OCI-LY1 (cell line): Measurements from ENCODE around the gene SYT1.

Experiments used
- H2AFZ ChIP-seq: fragments of 200-600 bp; sonication (generic), shearing (Covaris generic); 2 replicates; pipeline ENCODE4 v1.6.0; 2014; ENCODE audit warnings: antibody characterized with exemption, mild to moderate bottlenecking, low read length
- H3F3A ChIP-seq: fragments of 200-600 bp; sonication (generic), shearing (Covaris generic); 2 replicates; pipeline ENCODE4 v1.6.0; 2014; ENCODE audit warnings: mild to moderate bottlenecking, antibody characterized with exemption, low read length, moderate library complexity; ENCODE audit not compliant: insufficient read depth
- H3K27ac ChIP-seq: fragments of 200-600 bp; sonication (generic); 2 replicates; pipeline ENCODE4 v1.5.1; 2014; ENCODE audit warnings: low read length, mixed run types, mild to moderate bottlenecking, low read depth; ENCODE audit not compliant: poor library complexity, severe bottlenecking
- H3K27me3 ChIP-seq: fragments of 200-600 bp; sonication (generic); 2 replicates; pipeline ENCODE4 v1.6.0; 2014; ENCODE audit warnings: antibody characterized with exemption, mild to moderate bottlenecking, low read length, moderate library complexity; ENCODE audit not compliant: insufficient read depth
- H3K36me3 ChIP-seq: fragments of 200-600 bp; sonication (generic); 2 replicates; pipeline ENCODE4 v1.6.1; 2014; ENCODE audit warnings: mild to moderate bottlenecking, antibody characterized with exemption, low read length, moderate library complexity, mixed read lengths; ENCODE audit not compliant: insufficient read depth
- H3K4me1 ChIP-seq: fragments of 200-600 bp; sonication (generic); 2 replicates; pipeline ENCODE4 v1.5.1; 2014; ENCODE audit warnings: mild to moderate bottlenecking, low read length, moderate library complexity; ENCODE audit not compliant: insufficient read depth, severe bottlenecking
- H3K4me2 ChIP-seq: fragments of 200-600 bp; sonication (generic), shearing (Covaris generic); 2 replicates; pipeline ENCODE4 v1.6.1; 2014; ENCODE audit warnings: low read length
- H3K4me3 ChIP-seq: fragments of 200-600 bp; sonication (generic); 2 replicates; pipeline ENCODE4 v1.5.1; 2014; ENCODE audit warnings: low read length, low read depth, mild to moderate bottlenecking, mixed read lengths; ENCODE audit not compliant: poor library complexity, severe bottlenecking
- H3K79me2 ChIP-seq: fragments of 200-600 bp; shearing (Covaris generic); 2 replicates; pipeline ENCODE4 v1.6.1; 2016; ENCODE audit warnings: mixed run types, low read length, mixed read lengths; ENCODE audit not compliant: insufficient read depth
- H3K9ac ChIP-seq: fragments of 200-600 bp; sonication (generic), shearing (Covaris generic); 2 replicates; pipeline ENCODE4 v1.6.1; 2014; ENCODE audit warnings: mild to moderate bottlenecking, low read length, mixed read lengths
- H3K9me2 ChIP-seq: fragments of 200-600 bp; sonication (generic), shearing (Covaris generic); 2 replicates; pipeline ENCODE4 v1.6.1; 2014; ENCODE audit warnings: low read depth, mild to moderate bottlenecking, low read length, mixed read lengths
- H3K9me3 ChIP-seq: fragments of 200-600 bp; shearing (Covaris generic); 2 replicates; pipeline ENCODE4 v1.6.1; 2014; ENCODE audit warnings: low read length, mixed read lengths
- H4K20me1 ChIP-seq: fragments of 200-600 bp; sonication (generic), shearing (Covaris generic); 2 replicates; pipeline ENCODE4 v1.6.0; 2016; ENCODE audit warnings: mild to moderate bottlenecking, low read length; ENCODE audit not compliant: insufficient read depth
- CTCF ChIP-seq: fragments of 200-600 bp; sonication (generic), shearing (Covaris generic); IDR thresholded peaks from 2 replicates; pipeline ENCODE4 v1.5.1; 2017; ENCODE audit warnings: mild to moderate bottlenecking, antibody characterized with exemption, low read length, moderate library complexity, mixed read lengths
- EZH2 ChIP-seq: fragments of 200-600 bp; sonication (generic), shearing (Covaris generic); IDR thresholded peaks from 2 replicates; pipeline ENCODE4 v1.8.0; 2017; ENCODE audit warnings: borderline replicate concordance, mixed run types, mild to moderate bottlenecking, antibody characterized with exemption, low read length, moderate library complexity, mixed read lengths

The SYT1 gene

GRCh38 chr12:79056775-79057174, 192.2 kb downstream of the SYT1 start:
- H3K36me3 ChIP-seq, result no peaks in the 10 kb centered on the region
- H2AFZ ChIP-seq, result no peak overlapping the region
- H3K4me2 ChIP-seq, result no peak overlapping the region
- no peaks in the 10 kb centered on the region for H3K9me3 ChIP-seq
- no peaks in the 10 kb centered on the region for H3K9me2 ChIP-seq
- no peak for TF ChIP-seq CTCF
- TF ChIP-seq EZH2, result no peak
- H3K4me1 ChIP-seq, result no peaks in the 10 kb centered on the region
- H3F3A ChIP-seq, result no peaks in the 10 kb centered on the region
- no peaks in the 10 kb centered on the region for H3K27me3 ChIP-seq
- no peaks in the 10 kb centered on the region for H3K79me2 ChIP-seq
- no peaks in the 10 kb centered on the region for H4K20me1 ChIP-seq
- H3K27ac ChIP-seq, result no peak overlapping the region
- no peak overlapping the region for H3K4me3 ChIP-seq
- no peak overlapping the region for H3K9ac ChIP-seq

GRCh38 chr12:79057540-79057939, 193.0 kb downstream of the SYT1 start:
- H3K4me2 ChIP-seq, result no peak overlapping the region
- TF ChIP-seq CTCF (no peak), EZH2 (no peak)
- H3K4me1 ChIP-seq, result no peaks in the 10 kb centered on the region

GRCh38 chr12:79058342-79058741, 193.8 kb downstream of the SYT1 start:
- Histone ChIP-seq H3K9me3 (no peaks in the 10 kb centered on the region), H3K36me3 (no peaks in the 10 kb centered on the region), H4K20me1 (no peaks in the 10 kb centered on the region), H3K4me1 (no peaks in the 10 kb centered on the region), H2AFZ (no peak overlapping the region), H3K9me2 (no peaks in the 10 kb centered on the region), H3F3A (no peaks in the 10 kb centered on the region), H3K27ac (no peak overlapping the region), H3K79me2 (no peaks in the 10 kb centered on the region), H3K4me3 (no peak overlapping the region), H3K27me3 (no peaks in the 10 kb centered on the region), H3K4me2 (no peak overlapping the region), H3K9ac (no peak overlapping the region)
- TF ChIP-seq EZH2 (no peak), CTCF (no peak)

More at GRCh38 chr12:79057540-79057939, 193.0 kb downstream of the SYT1 start:
- Histone ChIP-seq H3K9me3 (no peaks in the 10 kb centered on the region), H4K20me1 (no peaks in the 10 kb centered on the region), H3K27me3 (no peaks in the 10 kb centered on the region), H3K9me2 (no peaks in the 10 kb centered on the region), H3K9ac (no peak overlapping the region), H2AFZ (no peak overlapping the region), H3F3A (no peaks in the 10 kb centered on the region), H3K4me3 (no peak overlapping the region), H3K79me2 (no peaks in the 10 kb centered on the region), H3K27ac (no peak overlapping the region), H3K36me3 (no peaks in the 10 kb centered on the region)
